HG03378 (cell line): ENCODE measurements around the gene AMDHD2.
A peak's percentile ranks its signal among the peaks of the same experiment; 100 is the strongest.

Experiments
- ATAC-seq: cut with Tn5 transposase; IDR thresholded peaks from one replicate; pipeline ENCODE4 v1.9.1; 2021; ENCODE audit warnings: mild to moderate bottlenecking, moderate library complexity; ENCODE audit not compliant: unreplicated experiment

The AMDHD2 gene

GRCh38 chr16:2482708-2483534, 37.2 kb upstream of the AMDHD2 start:
- ATAC-seq: no peak

GRCh38 chr16:2483939-2484897, 36.0 kb upstream of the AMDHD2 start:
- no peak for ATAC-seq

- no peak for ATAC-seq
Measured at GRCh38 chr16:2484898-2485508, 35.2 kb upstream of the AMDHD2 start.

- ATAC-seq: no peak
Measured at GRCh38 chr16:2485811-2486507, 34.2 kb upstream of the AMDHD2 start.

GRCh38 chr16:2486645-2487516, 33.3 kb upstream of the AMDHD2 start:
- peak; percentile 53 for ATAC-seq

- ATAC-seq: no peak
Measured at GRCh38 chr16:2487517-2487842, 32.7 kb upstream of the AMDHD2 start.

GRCh38 chr16:2487903-2488531, 32.2 kb upstream of the AMDHD2 start:
- no peak for ATAC-seq

- ATAC-seq: no peak
Measured at GRCh38 chr16:2489581-2489980, 30.6 kb upstream of the AMDHD2 start.

GRCh38 chr16:2490190-2491105, 29.7 kb upstream of the AMDHD2 start:
- no peak for ATAC-seq

- no peak for ATAC-seq
Measured at GRCh38 chr16:2492292-2492691, 27.9 kb upstream of the AMDHD2 start.

- no peak for ATAC-seq
Measured at GRCh38 chr16:2493605-2494004, 26.6 kb upstream of the AMDHD2 start.

- ATAC-seq: no peak
Measured at GRCh38 chr16:2494616-2495015, 25.6 kb upstream of the AMDHD2 start.

- no peak for ATAC-seq
Measured at GRCh38 chr16:2495041-2495440, 25.1 kb upstream of the AMDHD2 start.

- no peak for ATAC-seq
Measured at GRCh38 chr16:2496223-2497115, 23.7 kb upstream of the AMDHD2 start.

- ATAC-seq: no peak
Measured at GRCh38 chr16:2497116-2497630, 23.0 kb upstream of the AMDHD2 start.

GRCh38 chr16:2497695-2498484, 22.3 kb upstream of the AMDHD2 start:
- ATAC-seq: no peak
